Skeletal muscle satellite cell (primary cell): Measurements from ENCODE around the gene FOXP4.

ENCODE experiments used
- H3K27me3 ChIP-seq: 2 replicates; pipeline ENCODE4 v1.7.0; 2013; ENCODE audit warnings: low read length; ENCODE audit not compliant: control insufficient read depth, insufficient read depth
- H3K36me3 ChIP-seq: 2 replicates; pipeline ENCODE4 v1.7.0; 2013; ENCODE audit warnings: mild to moderate bottlenecking, control low read depth, low read length; ENCODE audit not compliant: insufficient read depth
- H3K4me1 ChIP-seq: 2 replicates; pipeline ENCODE4 v1.7.0; 2013; ENCODE audit warnings: low read length; ENCODE audit not compliant: control insufficient read depth, insufficient read depth
- H3K4me2 ChIP-seq: 2 replicates; pipeline ENCODE4 v1.7.0; 2013; ENCODE audit warnings: mild to moderate bottlenecking, low read length
- H3K4me3 ChIP-seq: 2 replicates; pipeline ENCODE4 v1.7.0; 2013; ENCODE audit warnings: low read length
- H3K9ac ChIP-seq: 2 replicates; pipeline ENCODE4 v1.7.0; 2013; ENCODE audit warnings: mild to moderate bottlenecking, low read depth, low read length, moderate library complexity
- H3K9me3 ChIP-seq: replicated peaks from 2 replicates; pipeline ENCODE4 v1.7.0; 2013; ENCODE audit warnings: mild to moderate bottlenecking, control low read depth, low read length

FOXP4 gene

DNA sequence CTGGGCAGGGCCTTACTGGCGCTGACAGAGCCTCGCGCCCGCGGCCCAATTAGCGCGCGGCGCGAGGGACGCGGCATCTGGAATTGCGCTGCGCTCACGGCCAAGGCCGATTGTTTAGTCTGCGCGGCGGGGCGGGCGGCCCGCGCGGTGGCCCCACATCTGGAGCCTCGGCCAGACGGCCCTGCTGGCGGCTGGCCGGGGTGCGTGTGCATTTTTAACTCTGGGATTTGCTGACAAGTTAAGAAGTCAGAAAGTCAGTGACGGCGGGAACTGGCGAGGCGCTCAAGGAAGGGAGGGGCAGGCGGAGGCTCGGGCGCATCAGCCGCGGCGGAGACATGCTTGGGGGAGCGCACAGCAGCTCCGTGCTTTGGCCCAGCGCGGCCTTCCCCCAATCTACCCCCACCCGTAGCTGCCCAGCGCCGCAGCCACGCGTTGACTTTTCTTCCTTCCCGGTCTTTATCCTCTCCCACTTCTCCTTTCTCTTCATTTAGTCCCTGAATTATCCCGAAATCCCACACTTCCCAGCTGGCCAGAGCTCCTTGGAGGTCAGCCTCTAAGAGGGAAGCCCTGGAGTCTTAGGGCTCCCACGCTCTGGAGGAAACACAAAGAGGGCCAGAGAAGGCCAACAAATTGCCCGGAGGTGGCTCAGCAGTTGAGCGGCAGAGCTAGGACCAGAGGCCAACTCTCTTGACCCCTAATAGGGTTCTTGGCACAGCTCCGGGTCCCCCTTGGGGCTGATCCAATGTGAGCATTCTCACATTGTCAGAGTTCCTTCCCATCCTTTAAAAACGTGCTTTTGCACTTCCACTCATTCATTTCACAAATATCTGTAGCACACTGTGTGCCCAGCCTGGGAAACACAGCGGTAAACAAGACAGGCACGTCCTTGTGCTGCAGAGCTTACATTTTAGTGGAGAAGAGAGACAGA is 40.8 kb upstream of the FOXP4 start:
- peaks cover 4% of the 10 kb centered on the region for H3K4me1 ChIP-seq
- H3K4me3 ChIP-seq: no peak overlapping the region
- H3K9ac ChIP-seq: no peak overlapping the region
- peaks cover 72% of the 10 kb centered on the region for H3K27me3 ChIP-seq
- H3K9me3 ChIP-seq: no peaks in the 10 kb centered on the region
- peak overlapping the region; percentile 60 for H3K4me2 ChIP-seq
- no peaks in the 10 kb centered on the region for H3K36me3 ChIP-seq

DNA sequence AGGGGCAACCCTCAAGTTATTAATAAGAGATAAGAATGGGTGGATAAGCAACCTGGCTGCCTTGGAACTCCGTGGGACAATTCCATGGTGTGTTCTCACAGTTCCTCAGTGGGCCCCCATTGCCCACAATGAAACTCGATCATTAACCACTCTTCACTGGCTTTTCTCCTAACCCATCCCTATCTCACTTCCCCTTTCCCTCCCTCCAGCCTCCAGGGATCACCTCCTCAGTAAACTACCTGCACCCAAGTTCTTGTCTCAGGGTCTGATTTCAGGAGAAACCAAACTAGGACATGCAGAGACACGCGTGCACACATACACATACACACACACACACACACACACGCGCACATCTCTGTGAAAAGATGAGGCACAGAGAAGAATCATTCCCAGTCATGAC is 37.7 kb upstream of the FOXP4 start:
- Histone ChIP-seq H3K9me3 (no peaks in the 10 kb centered on the region), H3K4me2 (no peak overlapping the region), H3K36me3 (no peaks in the 10 kb centered on the region), H3K9ac (no peak overlapping the region), H3K4me1 (peaks cover 4% of the 10 kb centered on the region), H3K27me3 (peaks cover 80% of the 10 kb centered on the region), H3K4me3 (no peak overlapping the region)

DNA sequence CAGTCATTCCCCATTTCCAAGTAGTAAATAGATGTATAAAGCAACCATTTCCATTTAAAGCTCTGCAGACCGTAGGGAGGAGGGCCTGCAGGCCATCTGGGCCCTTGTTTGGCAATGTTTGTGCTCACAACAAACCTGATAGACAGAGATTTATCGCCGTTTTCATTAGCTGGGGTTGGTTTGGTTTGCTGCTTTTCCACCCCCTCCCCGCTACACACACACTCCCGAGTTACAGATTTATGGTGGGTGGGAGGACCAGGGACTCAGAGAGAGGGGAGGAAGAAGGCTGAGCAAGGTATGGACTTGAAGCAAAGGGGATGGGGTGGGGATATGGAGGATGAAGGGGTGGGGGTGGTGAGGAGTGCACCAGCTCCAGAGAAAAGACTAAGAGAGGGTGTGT is 36.6 kb upstream of the FOXP4 start:
- H3K36me3 ChIP-seq: no peaks in the 10 kb centered on the region
- H3K4me3 ChIP-seq: no peak overlapping the region
- no peak overlapping the region for H3K4me2 ChIP-seq
- no peak overlapping the region for H3K9ac ChIP-seq
- H3K9me3 ChIP-seq: no peaks in the 10 kb centered on the region
- peaks cover 77% of the 10 kb centered on the region for H3K27me3 ChIP-seq
- H3K4me1 ChIP-seq: no peaks in the 10 kb centered on the region

GRCh38 chr6:41511443-41512060 is 34.6 kb upstream of the FOXP4 start:
- H3K4me2 ChIP-seq: no peak overlapping the region
- no peaks in the 10 kb centered on the region for H3K9me3 ChIP-seq
- H3K9ac ChIP-seq: no peak overlapping the region
- peaks cover 71% of the 10 kb centered on the region for H3K27me3 ChIP-seq
- no peak overlapping the region for H3K4me3 ChIP-seq
- H3K36me3 ChIP-seq: no peaks in the 10 kb centered on the region
- no peaks in the 10 kb centered on the region for H3K4me1 ChIP-seq

DNA sequence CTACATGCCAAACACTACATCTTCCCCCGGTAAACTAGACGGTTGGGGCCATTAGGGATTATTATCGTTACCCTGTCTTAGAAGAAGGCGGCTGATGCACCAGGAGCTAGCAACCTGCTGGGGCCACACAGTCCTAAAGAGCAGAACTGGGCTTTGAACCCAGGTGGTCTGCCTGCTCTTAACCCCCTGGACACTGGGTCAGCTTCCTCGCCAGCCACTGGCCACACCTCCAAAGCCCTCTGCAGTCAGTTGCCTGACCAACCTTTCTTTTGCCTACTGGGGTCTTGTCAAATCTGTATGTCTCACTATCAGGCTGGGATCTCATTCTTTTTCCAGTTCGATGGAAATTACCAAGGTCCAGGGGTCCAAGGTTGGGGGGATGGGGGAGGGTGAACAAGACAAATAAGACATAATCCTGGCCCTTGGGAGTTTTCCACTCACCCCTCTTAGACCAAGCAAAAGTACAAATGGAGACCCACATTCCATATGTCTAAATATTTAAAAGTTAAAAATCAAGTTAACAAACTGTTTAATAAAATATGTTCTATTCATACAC is 34.0 kb upstream of the FOXP4 start:
- no peak overlapping the region for H3K4me3 ChIP-seq
- H3K4me2 ChIP-seq: no peak overlapping the region
- H3K36me3 ChIP-seq: no peaks in the 10 kb centered on the region
- no peaks in the 10 kb centered on the region for H3K4me1 ChIP-seq
- no peak overlapping the region for H3K9ac ChIP-seq
- H3K9me3 ChIP-seq: no peaks in the 10 kb centered on the region
- H3K27me3 ChIP-seq: peaks cover 69% of the 10 kb centered on the region

GRCh38 chr6:41515995-41516394 is 30.2 kb upstream of the FOXP4 start:
- no peaks in the 10 kb centered on the region for H3K36me3 ChIP-seq
- no peak overlapping the region for H3K4me2 ChIP-seq
- H3K4me3 ChIP-seq: no peak overlapping the region
- no peak overlapping the region for H3K9ac ChIP-seq
- no peaks in the 10 kb centered on the region for H3K4me1 ChIP-seq
- H3K27me3 ChIP-seq: peaks cover 45% of the 10 kb centered on the region
- no peaks in the 10 kb centered on the region for H3K9me3 ChIP-seq

GRCh38 chr6:41518118-41518517 is 28.1 kb upstream of the FOXP4 start:
- Histone ChIP-seq H3K4me3 (no peak overlapping the region), H3K4me2 (no peak overlapping the region), H3K36me3 (no peaks in the 10 kb centered on the region), H3K9me3 (no peaks in the 10 kb centered on the region), H3K9ac (no peak overlapping the region), H3K27me3 (peaks cover 40% of the 10 kb centered on the region), H3K4me1 (no peaks in the 10 kb centered on the region)

DNA sequence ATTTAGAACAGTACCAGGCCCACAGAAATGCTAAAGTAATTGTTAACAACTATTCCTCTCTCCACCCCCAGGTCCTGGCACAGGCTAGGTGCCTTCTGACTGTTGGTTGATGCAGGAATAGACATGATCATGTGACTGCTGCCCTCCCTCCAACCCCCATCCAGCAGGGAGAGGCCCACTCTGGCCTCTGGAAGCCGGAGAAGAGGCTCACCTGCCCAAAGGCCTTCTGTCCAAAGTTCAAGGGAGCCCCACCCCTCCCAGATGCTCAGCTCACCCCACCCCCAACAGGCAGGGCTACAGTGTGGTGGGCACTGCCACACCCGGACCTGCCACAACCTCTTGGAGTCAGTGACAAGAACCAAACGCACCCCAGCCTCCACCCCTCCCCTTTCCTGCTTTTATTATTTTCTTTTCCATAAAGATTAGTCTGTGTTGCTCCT is 26.9 kb upstream of the FOXP4 start:
- Histone ChIP-seq H3K36me3 (no peaks in the 10 kb centered on the region), H3K4me2 (no peak overlapping the region), H3K27me3 (peaks cover 42% of the 10 kb centered on the region), H3K9me3 (no peaks in the 10 kb centered on the region), H3K4me3 (no peak overlapping the region), H3K4me1 (no peaks in the 10 kb centered on the region), H3K9ac (no peak overlapping the region)

DNA sequence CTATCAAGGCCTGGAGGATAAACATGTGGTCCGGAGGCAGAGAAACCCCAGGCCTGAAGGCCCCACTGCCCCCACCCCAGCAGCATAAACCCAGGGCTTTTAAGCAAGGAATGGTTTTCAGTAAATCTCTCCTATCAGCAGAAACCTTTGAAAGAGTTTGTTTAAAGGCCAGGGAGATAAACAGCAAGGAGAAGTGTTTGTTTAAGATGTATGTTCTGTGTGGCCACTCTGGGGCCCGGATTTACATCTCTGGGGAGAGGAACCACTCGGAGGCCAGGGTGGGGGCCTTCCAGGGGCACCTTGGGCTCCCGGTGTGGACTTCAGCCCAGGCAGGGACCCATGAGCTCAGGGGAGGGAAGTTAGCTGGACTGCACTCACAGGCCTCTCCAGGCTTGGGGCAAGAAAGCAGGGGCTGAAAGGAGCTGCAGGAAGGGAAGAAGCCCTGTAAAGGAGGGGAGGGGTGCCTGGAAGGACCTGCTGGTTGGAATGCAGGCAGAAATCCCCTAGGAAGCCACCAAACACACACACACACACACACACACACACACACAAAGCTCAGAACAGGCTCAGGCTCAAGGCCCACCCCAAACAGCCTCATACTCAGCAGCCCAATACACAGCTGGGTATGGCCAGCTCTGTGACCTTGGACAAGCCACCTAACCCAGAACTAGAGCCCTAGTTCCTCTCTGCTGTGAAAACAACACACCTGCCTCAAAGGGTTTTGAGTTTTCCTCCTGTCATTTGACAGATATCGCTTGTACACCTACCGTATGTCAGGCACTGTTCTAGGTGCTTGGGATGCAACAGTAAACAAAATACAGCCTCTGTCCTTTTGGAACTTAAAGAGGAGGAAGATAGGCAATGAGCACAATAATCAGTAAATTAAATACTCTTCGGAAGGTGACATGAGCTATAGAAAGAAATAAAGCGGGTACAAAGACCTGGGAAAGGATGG is 26.2 kb upstream of the FOXP4 start:
- H3K9me3 ChIP-seq: no peaks in the 10 kb centered on the region

GRCh38 chr6:41522780-41523548 is 23.2 kb upstream of the FOXP4 start:
- Histone ChIP-seq H3K4me3 (no peak overlapping the region), H3K27me3 (peaks cover 47% of the 10 kb centered on the region), H3K4me2 (no peak overlapping the region), H3K9ac (no peak overlapping the region), H3K9me3 (no peaks in the 10 kb centered on the region), H3K36me3 (no peaks in the 10 kb centered on the region), H3K4me1 (no peaks in the 10 kb centered on the region)

More for the DNA sequence above, 26.2 kb upstream of the FOXP4 start:
- H3K36me3 ChIP-seq: no peaks in the 10 kb centered on the region
- H3K4me2 ChIP-seq: no peak overlapping the region
- peaks cover 41% of the 10 kb centered on the region for H3K27me3 ChIP-seq
- no peak overlapping the region for H3K4me3 ChIP-seq
- H3K9ac ChIP-seq: no peak overlapping the region
- H3K4me1 ChIP-seq: no peaks in the 10 kb centered on the region
